Coronary artery (tissue), 2 donors: Measurements from ENCODE around the gene GET4.
"Not testable (repeated sequence)": the region's sequence is repeated elsewhere in the genome, so short reads cannot be mapped to it uniquely, and the experiment has no call there.

ENCODE experiments used
- DNase-seq: peaks from one replicate; pipeline ENCODE4 v3.0.0-alpha.2; 2017; ENCODE audit warnings: low spot score
- H3K27ac ChIP-seq, 2 donors: fragments of 200-600 bp; sonication (generic); one replicate each; pipeline ENCODE4 v1.5.1; 2016 to 2019
- H3K4me3 ChIP-seq: fragments of 200-600 bp; sonication (generic); 2 replicates; pipeline ENCODE4 v1.5.1; 2016; ENCODE audit warnings: mild to moderate bottlenecking, moderate library complexity
- CTCF ChIP-seq: fragments of 200-600 bp; sonication (generic); IDR thresholded peaks from one replicate; pipeline ENCODE4 v1.5.1; 2019; ENCODE audit warnings: antibody characterized with exemption

The GET4 gene

GRCh38 chr7:907158-907980 lies 31.0 kb downstream of the GET4 start:
- DNase-seq, result no peak
- no peak overlapping the region for H3K4me3 ChIP-seq
- peak overlapping the region in 1 of 2 donors; percentile 15 for H3K27ac ChIP-seq

GRCh38 chr7:908159-908581 lies 31.8 kb downstream of the GET4 start:
- DNase-seq, result no peak
- no peak overlapping the region for H3K4me3 ChIP-seq
- no peak for TF ChIP-seq CTCF
- H3K27ac ChIP-seq, result peak overlapping the region in 1 of 2 donors; percentile 3

More at GRCh38 chr7:907158-907980, 31.0 kb downstream of the GET4 start:
- TF ChIP-seq CTCF, result no peak

- Histone ChIP-seq H3K4me3 (peak overlapping the region; percentile 57), H3K27ac (peak overlapping the region in 1 of 2 donors; percentile 3)
- DNase-seq, result not testable (repeated sequence)
- TF ChIP-seq CTCF, result peak; percentile 80
Observed at GRCh38 chr7:908591-909357, 32.4 kb downstream of the GET4 start.

GRCh38 chr7:909358-910329 lies 33.3 kb downstream of the GET4 start:
- DNase-seq, result no peak
- Histone ChIP-seq H3K27ac (peak overlapping the region in 1 of 2 donors; percentile 32), H3K4me3 (peak overlapping the region; percentile 57)
- TF ChIP-seq CTCF, result no peak

GRCh38 chr7:910441-910861 lies 34.1 kb downstream of the GET4 start:
- no peak overlapping the region for H3K4me3 ChIP-seq
- DNase-seq, result no peak
- H3K27ac ChIP-seq, result no peak overlapping the region
- TF ChIP-seq CTCF, result no peak

GRCh38 chr7:910931-911431 lies 34.6 kb downstream of the GET4 start:
- no peak for TF ChIP-seq CTCF
- H3K4me3 ChIP-seq, result no peak overlapping the region
- no peak for DNase-seq
- H3K27ac ChIP-seq, result no peak overlapping the region
